ENCODE data around the gene TAF8.
"Not testable (repeated sequence)": the region's sequence is repeated elsewhere in the genome, so short reads cannot be mapped to it uniquely, and the experiment has no call there.

Gene TAF8

DNA sequence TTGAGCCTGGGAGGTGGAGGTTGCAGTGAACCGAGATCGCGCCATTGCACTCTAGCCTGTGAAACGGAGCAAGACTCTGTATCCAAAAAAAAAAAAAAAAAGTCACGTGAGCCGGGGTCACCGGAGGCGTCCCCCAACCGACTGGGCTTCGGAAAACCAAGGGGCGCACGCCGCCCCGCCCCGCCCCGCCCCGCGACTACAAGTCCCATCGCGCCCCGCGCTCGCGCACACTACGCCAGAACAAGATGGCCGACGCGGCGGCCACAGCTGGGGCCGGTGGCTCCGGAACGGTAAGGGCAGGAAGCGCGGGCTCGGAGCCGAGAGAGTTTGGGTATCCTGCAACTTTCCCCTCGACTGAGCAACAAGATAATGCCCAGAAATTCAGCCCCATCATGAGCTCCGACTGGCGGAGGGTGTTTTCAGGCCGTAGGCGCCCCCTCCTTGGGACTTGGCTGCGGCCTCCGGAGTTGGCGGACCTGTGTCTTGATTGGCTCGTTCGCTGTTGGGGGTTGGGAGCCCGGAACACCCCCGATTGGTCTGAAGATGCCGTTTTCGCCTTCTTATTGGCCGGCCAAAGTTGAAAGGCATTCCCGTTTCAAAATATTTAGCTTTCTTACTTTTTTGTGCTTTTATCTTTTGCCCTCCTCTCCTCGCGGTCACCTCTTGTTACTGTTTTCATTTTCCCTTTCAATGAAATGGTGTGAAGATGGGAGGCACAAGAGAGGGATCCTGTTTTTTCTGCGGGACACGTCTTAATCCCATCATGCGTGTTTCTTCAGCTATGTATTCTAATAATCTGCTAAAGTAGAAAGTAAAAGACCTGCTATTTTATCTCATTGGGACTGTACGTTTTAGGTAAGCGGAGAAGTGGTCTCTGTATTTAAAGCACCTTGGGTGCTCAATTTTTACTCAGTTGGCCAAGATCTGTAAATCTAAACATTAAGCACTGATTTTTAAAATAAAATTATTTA lies at the start of gene TAF8:
Gene TAF8 (plus strand): TSS at position 228 of the 971 bp plus-strand sequence. CDS start 18 bp downstream, at position 246.
- peak; percentile 94 for DNase-seq (ENCODE audit: low spot score)

- DNase-seq (ENCODE audit: low spot score): no peak
Observed at GRCh38 chr6:42001506-42001905, 48.8 kb upstream of the TAF8 start.

- not testable (repeated sequence) for DNase-seq (ENCODE audit: low spot score)
Observed at GRCh38 chr6:42003658-42004057, 46.7 kb upstream of the TAF8 start.

- no peak for DNase-seq (ENCODE audit: low spot score)
Observed at GRCh38 chr6:42007286-42008137, 42.8 kb upstream of the TAF8 start.

DNA sequence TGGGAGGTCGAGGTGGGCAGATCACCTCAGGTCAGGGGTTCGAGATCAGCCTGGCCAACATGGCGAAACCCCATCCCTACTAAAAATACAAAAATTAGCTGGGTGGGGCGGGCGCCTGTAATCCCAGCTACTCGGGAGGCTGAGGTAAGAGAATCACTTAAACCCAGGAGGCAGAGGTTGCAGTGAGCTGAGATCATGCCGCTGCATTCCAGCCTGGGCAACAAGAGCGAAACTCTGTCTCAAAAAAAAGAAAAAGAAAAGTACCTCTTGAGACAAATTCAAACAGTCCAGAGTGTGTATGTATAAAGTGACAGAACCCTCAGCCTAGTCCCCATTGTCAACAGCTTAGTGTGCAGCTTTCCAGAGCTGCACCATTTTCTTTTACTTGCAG lies 42.2 kb upstream of the TAF8 start:
- DNase-seq (ENCODE audit: low spot score): not testable (repeated sequence)

GRCh38 chr6:42009844-42010184 lies 40.5 kb upstream of the TAF8 start:
- DNase-seq (ENCODE audit: low spot score): no peak

- DNase-seq (ENCODE audit: low spot score): peak; percentile 56
Observed at GRCh38 chr6:42010185-42010891, 40.0 kb upstream of the TAF8 start.

- no peak for DNase-seq (ENCODE audit: low spot score)
Observed at GRCh38 chr6:42010909-42011308, 39.4 kb upstream of the TAF8 start.

- DNase-seq (ENCODE audit: low spot score): no peak
Observed at GRCh38 chr6:42012501-42013133, 37.7 kb upstream of the TAF8 start.

DNA sequence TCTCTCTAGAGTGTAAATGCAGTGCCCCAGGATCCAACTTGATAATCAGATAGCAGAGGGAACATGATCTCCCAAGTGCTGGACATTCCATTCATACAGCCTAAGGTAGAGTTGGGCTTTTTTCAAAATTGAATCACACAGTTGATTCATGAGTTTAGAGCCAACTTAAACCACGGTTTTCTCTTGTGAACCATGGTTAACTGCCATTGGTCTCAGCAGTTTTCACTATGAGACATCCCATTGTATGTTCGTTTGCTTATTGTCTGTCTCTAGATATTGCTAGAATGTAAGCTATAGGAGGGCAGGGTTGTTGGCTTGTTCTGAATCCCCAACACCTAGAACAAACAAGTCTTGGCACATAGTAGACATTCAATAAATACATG lies 37.2 kb upstream of the TAF8 start:
- DNase-seq (ENCODE audit: low spot score): no peak

- no peak for DNase-seq (ENCODE audit: low spot score)
Observed at GRCh38 chr6:42017021-42017643, 33.2 kb upstream of the TAF8 start.

- DNase-seq (ENCODE audit: low spot score): no peak
Observed at GRCh38 chr6:42020967-42021366, 29.4 kb upstream of the TAF8 start.

DNA sequence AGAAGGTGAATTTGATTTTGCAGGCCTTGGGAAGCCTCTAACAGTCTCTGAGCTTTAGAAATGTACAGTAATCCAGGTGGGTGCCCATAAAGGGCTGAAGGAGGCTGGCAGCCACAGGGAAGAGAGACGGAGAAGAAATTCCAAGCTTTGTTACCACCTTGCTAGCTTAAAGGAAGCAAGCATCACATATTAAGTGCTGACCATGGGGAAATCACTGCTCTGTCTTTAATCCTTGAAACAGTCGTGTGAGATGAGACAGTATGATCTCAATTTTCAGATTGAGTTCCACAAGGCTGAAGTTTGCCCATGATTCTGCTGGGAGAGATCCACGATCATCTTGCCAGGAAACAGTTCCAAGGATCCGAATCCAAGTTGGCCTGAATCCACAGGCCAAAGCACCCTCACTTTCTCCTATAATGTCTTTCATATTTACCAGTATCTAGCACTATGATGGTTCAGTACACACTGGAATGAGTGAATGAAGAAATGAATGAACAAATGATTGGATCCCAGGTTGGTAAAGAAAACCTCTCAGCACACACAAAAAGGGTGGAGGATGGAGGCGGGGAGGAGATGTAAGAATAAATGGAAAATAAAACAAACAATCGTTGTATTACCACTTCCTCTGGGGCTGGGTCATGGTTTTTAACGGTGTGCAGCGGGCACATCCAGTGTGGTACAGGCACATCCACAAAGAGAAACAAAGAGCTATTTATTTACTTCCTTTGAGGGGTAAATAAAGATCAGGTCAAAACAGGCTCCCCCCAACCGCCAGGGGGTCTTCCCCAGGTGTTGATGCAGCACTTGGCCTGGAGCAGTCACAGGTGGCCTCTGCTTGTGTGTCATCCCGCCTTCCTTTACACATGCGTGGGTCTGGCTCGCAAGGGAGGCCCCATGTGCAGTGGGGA lies 28.2 kb upstream of the TAF8 start:
- peak; percentile 90 for DNase-seq (ENCODE audit: low spot score)

DNA sequence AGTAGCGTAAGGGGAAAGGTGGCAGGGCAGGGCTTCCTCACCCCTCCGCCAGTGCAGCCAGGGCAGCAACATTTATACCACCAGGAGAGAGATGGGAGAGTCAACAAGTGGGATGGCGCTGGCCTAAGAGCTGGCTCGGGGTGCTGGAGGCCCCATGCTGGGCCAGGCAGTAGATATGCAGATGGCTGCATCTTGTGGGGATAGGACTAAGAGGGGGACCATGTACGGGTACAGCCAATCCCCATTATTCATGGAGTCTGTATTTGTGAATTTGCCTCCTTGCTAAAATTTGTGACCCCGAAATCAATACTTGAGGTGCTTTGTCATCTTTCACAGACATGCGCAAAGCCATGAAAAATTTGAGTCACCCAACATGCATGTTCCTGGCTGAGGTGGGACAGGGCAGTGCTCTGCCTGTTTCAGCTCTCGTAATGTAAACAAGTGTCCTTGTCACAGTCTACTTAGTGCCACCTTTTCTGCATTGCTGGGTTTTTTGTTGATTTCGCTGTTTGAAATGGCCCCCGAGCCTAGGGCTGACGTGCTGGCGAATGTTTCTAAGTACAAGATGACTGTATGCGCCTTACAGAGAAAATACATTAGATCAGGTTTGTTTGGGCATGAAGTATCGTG lies 27.5 kb upstream of the TAF8 start:
- peak; percentile 22 for DNase-seq (ENCODE audit: low spot score)

DNA sequence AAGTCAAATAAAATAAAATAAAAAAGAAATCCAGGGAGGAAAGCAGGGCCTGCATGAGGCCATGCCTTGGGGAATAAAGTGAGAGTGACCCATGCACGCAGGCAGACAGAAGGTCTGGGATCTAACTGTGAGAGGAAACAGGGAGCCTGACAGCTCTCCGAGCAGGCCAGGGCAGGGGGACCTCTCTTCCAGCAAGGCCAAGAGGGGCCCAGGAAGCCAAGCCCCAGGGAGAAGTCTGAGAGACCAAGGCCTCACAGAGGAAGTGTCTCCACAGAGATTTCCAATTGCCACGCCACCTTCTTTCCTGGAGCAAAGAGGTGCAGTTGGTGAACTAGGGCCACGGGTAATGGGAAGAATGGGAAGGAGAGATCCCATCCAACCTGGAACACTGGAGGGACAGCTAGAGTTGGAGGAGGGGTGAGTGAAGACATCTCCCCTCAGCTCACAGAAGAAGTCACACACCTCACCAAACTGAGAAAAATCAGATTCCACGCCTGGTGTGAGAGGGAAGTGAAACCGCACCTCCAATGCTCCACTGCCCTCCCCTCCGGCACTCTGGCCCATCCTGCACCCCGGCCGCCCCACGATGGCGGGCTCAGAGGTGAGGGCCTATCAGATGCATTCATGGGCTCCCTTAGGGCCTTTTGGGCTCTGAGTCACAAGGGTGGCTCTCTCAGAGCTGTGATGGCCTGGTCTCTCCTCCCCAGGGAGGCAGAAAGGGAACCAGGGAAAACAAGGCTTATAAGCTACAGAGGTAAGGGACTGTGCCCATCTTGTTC lies 25.1 kb upstream of the TAF8 start:
- DNase-seq (ENCODE audit: low spot score): peak; percentile 90

DNA sequence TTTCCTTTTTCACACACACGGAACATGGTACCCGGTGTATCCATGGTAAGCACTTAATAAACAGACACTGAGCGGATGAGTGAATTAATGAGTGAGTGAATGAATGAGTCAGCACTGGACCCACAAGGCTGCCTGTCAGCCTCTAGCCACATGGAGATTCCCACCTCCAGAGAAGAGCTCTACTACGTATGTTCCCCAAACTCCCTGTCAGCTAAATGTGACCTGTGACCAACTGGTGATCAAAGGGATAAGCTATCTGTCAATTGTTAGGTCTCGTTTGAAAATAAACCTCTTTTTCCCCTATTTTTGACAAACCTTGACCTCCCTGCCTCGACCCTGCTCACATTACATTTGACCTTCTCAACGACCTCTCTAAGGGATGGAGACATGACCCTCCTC lies 24.5 kb upstream of the TAF8 start:
- no peak for DNase-seq (ENCODE audit: low spot score)

DNA sequence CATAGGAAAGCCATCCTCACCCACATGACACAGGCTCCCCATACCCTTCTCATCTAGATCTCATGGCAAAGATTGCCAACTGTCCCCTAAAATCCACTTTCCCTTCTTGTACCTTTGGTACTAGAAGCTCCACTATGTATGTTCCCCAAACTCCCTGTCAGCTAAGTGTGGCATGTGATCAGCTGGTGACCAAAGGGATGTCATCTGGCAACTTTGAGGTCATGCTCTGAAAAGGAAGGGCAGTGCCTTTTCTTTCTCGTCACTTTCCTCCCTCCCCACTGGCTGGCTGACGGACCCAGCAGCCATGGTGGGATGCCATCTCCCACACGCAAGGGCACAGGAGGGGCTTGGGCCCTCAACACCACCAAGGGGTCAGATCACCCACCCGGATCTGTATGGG lies 23.8 kb upstream of the TAF8 start:
- DNase-seq (ENCODE audit: low spot score): no peak

DNA sequence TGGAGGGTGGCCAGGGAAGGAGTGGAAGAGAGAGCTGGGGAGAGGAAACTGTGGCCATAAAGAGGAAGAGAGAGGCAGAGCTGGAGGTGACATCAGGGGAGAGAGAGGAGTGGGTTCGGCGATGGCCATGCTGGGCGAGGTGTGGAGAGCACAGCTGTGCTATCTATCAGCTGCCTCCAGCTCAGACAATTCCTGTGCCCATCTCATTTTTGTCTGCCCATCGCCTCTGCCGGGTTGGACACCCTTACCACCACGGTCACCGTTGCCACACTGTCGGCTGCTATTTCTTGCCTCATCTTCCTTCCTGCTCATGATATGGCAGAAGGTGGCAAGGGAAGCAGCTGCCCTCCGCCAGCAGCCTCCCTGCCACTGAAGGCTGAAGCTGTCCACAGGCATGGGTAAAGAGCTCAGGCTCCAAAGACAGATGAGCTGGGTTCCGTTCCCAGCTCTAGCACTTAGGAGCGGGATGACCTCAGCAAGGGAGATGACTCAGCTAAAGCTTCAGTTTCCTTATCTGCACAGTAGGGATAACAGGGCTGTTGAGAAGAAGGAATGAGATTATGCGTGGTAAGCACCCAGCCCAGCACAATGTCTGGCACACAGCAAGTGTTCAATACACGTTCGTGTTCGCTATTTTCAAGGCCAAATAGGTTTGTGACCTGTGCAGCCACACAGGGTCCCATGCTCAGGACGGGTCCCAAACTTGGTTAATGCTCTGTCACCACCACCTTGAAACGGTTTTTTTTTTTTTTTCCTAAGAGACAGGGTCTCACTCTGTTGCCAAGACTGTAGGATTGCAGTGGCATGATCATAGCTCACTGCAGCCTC lies 21.9 kb upstream of the TAF8 start:
- no peak for DNase-seq (ENCODE audit: low spot score)

Measured in germinal center (tissue), 1 donor.